HG02852 (cell line): ENCODE measurements around the gene DGKZ.
"Not testable (repeated sequence)": the region's sequence is repeated elsewhere in the genome, so short reads cannot be mapped to it uniquely, and the experiment has no call there.

Source experiments
- ATAC-seq: cut with Tn5 transposase; IDR thresholded peaks from one replicate; pipeline ENCODE4 v1.9.1; 2021; ENCODE audit warnings: mild to moderate bottlenecking, moderate library complexity; ENCODE audit not compliant: unreplicated experiment

Gene DGKZ

DNA sequence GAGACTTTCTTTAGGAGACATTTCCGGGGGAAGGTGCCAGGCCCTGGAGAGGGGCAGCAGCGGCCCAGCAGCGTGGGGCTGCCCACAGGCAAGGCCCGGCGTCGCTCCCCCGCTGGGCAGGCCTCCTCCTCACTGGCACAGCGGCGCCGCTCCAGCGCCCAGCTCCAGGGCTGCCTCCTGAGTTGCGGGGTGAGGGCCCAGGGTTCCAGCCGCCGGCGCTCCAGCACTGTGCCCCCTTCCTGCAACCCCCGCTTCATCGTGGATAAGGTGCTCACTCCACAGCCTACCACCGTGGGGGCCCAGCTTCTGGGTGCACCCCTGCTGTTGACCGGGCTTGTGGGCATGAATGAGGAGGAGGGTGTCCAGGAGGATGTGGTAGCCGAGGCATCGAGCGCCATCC, 19.0 kb downstream of the DGKZ start:
- no peak for ATAC-seq

DNA sequence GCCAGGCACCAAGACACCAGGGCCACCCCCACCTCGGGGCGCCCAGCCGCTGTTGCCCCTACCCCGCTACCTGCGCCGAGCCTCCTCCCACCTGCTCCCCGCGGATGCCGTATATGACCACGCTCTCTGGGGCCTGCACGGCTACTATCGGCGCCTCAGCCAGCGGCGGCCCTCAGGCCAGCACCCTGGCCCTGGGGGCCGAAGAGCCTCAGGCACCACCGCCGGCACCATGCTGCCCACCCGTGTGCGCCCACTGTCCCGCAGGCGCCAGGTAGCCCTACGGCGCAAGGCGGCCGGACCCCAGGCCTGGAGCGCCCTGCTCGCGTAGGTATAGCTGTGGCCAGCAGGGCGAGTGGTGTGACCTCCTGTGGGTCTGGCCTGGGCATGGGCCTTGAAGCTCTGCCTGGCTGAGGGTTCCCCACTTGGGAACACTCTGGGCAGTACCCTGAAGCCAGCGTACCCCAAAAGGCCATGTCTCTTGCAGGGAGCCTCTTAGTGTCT, 19.4 kb downstream of the DGKZ start:
- no peak for ATAC-seq

DNA sequence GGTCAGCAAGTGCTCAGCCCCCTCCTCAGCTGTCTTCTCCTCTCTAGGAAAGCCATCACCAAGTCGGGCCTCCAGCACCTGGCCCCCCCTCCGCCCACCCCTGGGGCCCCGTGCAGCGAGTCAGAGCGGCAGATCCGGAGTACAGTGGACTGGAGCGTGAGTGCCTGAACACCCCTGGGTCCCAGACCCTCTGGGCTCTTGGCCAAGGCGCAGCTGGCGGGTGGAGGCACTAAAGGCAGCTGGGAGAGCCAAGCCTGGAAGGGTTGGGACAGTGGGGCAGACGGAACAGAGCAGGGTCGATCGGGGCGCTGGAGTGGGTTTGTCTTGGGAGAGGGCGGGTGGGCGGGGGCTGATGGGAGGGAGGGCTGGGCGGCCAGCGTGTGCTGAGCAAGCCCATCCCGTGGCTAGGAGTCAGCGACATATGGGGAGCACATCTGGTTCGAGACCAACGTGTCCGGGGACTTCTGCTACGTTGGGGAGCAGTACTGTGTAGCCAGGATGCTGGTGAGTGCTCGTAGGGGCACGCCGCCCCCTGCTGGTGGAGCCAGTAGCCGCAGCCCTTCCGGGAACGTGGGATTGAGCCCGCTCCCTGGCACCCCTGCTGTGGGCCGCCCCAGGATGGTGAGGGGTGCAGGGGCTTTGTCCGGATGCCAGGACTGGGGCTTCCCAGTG, 20.1 kb downstream of the DGKZ start:
- ATAC-seq = peak; percentile 71

DNA sequence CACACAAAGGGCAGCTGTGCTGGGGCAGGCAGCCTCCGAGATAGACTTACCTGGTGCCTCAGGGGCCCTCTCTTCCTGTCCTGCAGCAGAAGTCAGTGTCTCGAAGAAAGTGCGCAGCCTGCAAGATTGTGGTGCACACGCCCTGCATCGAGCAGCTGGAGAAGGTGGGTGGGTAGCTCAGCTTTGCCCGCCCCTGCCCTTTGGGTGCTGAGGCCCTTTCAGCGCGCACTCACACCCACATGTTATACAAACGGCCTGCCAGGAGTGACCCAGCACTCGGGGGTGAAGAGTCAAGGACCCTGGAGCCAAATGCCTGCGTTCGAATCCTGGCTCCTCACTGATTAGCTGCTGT, 20.6 kb downstream of the DGKZ start:
- ATAC-seq = no peak

DNA sequence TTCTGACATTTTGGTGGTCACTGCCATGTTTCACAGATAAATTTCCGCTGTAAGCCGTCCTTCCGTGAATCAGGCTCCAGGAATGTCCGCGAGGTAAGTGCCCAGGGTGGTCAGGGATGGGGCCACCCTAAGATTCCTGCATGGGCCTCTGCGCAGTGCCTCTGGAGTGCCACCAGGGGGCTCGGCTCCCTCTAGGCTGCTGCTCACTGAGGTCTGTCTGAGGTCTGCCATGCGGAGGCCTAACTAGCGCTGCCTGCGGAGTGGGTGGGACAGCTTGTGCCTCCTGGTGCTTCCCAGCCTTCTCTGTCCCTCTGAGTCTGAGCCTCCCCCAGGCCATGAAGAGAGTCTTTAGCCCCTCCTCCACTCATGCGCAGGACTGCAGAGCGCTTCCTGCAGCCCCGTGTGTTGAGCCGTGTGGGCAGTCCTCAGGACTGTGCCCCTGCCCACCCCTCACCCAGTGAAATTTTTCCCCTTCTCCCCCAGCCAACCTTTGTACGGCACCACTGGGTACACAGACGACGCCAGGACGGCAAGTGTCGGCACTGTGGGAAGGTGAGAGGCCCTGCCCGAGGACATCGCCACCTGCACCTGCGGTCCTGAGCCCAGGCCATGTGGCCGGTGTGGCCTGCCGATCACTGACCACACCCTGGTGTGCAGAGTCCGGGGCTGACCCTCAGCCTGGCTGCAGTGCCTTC, 22.3 kb downstream of the DGKZ start:
- ATAC-seq = peak; percentile 62

DNA sequence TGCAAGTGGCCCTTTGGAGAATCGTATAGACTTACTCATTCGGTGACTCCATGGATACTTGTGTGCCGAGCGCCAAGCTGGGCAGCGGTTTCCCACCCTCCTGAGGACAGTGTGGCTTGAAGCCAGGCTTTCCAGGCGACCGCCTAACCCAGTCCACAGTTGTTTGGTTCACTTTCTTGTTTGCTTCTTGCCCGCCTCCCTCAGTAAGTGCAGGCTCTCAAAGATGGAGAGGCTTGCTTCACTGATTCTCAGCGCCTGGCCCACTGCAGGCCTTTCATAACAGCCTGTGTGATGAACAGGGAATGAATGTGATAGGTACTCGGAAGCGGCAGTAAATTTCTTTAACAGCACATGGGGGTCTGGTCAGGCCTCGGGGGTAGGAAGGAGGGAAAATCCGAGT, 23.0 kb downstream of the DGKZ start:
- no peak for ATAC-seq

DNA sequence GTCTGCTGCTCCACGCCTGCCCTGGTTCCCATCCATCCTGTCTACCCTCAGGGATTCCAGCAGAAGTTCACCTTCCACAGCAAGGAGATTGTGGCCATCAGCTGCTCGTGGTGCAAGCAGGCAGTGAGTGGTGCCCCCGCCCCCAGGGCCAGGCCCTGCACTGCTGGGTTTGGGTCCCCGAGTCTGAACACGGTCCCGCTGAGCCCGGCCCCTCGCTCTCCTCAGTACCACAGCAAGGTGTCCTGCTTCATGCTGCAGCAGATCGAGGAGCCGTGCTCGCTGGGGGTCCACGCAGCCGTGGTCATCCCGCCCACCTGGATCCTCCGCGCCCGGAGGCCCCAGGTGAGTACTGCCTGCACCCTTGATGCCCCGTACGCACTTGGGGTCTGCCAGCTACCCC, 24.0 kb downstream of the DGKZ start:
- not testable (repeated sequence) for ATAC-seq

DNA sequence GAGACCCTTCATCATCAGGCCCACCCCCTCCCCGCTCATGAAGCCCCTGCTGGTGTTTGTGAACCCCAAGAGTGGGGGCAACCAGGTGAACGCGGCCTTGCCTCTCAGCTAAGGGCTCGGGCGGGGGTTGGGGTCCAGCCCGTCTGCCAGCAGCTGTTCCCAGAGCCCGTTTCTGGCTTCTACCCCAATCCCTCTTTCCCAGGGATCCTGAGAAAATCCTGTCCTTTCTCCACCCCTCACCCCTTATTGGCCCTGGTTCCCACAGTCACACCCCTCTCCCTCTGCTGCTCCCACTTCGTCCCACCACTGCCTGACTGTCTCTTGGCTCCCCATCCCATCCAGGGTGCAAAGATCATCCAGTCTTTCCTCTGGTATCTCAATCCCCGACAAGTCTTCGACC, 24.8 kb downstream of the DGKZ start:
- ATAC-seq = no peak

DNA sequence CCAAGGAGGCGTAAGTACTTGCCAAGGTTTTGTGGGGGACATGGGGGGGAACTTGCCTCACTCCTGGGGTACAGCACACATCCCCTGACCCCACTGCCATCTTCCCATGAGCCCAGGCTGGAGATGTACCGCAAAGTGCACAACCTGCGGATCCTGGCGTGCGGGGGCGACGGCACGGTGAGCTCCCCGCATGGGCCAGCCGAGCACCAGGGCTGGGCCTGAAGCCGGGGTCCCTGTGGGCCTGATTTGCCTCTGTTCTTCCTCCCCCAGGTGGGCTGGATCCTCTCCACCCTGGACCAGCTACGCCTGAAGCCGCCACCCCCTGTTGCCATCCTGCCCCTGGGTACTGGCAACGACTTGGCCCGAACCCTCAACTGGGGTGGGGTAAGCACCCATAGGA, 25.2 kb downstream of the DGKZ start:
- not testable (repeated sequence) for ATAC-seq

DNA sequence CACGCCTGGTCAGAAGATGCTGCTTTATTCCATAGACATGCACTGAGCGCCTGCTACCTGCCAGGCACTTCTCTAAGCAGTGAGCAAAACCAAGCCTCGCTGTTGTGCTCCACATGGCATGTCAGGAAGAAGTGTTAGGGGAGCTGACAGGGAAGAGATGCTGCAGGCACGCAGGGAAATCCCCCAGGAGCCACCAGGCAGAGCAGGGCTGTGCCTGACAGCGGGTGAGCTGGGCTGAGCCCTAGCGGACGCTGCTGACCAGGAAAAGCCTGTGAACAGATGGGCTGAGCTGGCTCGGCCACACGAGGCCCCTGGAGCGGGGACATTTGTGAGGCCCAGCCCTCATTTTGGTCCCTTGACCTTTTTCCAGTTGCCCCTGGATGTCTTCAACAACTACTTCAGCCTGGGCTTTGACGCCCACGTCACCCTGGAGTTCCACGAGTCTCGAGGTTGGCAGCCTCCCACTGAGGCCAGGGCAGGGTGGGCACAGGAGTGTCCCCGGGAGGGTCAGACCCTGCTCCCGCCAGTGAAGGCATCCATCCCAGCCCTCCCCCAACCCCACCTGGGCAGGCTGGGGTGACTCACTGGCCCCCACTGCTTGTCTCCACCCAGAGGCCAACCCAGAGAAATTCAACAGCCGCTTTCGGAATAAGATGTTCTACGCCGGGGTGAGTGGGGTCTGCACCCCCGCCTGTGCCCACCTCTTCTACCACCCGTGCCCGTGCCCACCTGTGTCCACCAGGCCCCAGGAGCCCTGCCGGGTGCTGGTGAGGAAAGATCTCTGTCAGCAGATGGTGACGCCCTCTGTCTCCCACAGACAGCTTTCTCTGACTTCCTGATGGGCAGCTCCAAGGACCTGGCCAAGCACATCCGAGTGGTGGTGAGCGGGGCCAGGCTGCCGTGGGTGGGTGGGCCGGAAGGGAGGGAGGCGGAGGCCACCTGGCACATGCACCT, 26.8 kb downstream of the DGKZ start:
- no peak for ATAC-seq

DNA sequence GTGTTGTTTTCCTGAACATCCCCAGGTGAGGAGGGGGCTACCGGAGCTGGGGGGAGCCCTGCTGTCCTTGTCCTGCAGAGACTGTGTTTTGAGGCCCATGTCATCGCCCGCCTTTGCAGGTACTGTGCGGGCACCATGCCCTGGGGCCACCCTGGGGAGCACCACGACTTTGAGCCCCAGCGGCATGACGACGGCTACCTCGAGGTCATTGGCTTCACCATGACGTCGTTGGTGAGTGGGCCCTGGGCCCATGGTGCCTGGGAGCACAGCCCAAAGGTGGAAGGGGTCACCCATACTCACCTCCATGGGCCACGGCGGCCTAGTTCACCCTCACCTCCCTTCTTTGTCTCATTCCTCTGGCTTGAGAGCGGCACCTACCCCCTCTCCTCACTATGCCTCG, 27.6 kb downstream of the DGKZ start:
- ATAC-seq = no peak

DNA sequence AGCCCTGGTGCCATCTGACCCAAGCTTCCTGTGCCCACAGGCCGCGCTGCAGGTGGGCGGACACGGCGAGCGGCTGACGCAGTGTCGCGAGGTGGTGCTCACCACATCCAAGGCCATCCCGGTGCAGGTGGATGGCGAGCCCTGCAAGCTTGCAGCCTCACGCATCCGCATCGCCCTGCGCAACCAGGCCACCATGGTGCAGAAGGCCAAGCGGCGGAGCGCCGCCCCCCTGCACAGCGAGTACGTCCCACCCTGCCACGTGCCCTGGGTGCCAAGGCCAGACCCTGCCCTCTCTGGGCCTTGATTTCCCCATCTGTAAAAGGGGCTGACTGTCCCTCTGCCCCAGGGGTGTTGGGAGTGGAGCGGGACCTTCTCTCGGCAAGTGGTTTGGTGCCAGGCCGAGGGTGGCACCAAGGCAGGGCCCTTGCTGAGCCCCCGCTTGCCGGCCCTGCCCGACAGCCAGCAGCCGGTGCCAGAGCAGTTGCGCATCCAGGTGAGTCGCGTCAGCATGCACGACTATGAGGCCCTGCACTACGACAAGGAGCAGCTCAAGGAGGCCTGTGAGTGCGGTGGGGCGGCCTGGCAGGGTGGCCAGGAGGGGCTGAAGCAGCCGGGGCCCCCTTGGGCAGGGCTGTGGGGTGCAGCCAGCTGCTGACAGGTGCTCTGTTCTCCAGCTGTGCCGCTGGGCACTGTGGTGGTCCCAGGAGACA, 28.3 kb downstream of the DGKZ start:
- ATAC-seq = no peak

DNA sequence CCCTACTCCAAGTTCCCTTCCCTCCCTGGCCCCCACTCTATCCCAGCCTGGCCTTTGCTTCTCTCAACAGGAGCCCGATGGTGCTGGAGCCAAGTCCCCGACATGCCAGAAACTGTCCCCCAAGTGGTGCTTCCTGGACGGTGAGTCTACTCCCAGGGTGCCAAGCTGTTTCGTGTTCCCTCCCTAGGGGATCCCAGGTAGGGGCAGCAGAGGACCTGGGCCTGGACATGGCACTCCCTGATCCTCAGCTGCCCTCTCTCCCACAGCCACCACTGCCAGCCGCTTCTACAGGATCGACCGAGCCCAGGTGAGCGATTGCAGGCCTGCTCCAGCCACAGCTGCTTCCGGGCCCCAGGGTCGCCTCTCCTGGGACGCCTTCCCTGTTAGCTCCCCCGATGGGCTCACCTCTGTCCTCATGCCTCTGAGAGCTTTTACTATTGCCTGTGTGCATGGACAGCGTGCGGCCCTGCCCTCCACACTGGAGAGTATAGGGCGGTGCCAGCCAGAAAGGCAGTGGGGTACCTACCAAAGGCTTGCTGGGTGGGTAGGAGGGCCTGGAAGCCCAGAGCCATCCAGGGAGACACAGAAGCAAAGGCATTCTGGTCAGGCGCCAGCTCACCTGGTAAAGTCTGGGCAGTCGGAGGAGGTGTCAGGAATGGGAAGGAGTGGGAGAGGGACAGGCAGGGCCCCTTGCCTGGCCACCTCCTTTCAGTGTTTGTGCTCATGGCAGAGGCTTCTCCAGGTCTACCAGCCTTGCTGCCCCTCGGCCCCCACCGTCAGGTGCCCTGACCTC, 29.2 kb downstream of the DGKZ start:
- ATAC-seq = no peak

DNA sequence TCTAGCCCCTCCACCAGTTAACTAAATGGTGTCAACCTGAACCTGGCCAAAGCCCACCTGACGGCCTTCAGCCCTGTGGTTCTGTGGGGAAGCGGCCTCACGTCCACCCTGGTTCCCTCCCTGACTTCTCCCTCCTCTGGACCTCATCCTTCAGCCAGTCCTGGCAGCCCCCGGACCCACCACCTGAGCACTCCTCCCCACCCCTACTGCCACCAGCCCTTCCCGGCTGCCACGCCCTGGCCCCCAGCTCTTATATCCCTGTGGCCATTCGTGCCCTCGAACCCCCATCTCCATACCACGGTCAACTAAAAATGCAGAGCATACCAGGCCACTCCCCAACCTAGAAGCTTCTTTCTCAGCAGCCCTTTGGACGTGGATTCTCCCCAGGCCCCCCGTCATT, 30.0 kb downstream of the DGKZ start:
- ATAC-seq = no peak

DNA sequence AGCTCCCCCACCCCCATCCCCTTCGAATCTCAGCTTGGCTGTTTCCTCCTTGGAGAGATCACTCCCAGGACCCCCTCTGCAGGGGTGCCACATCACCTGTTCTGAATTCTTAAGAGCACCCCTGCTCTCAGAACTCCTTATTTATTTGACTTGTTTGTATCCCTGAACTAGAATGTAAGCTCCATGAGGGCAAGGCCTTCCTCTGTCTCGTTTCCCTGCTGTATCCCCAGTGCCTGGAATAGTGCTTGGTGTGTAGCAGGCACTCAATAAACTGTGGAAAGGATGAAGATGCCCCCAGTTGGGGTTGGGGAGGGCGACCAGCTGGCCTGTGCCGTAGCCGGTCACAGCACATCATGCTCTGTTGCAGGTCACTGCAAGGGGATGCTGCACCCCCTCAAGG, 30.6 kb downstream of the DGKZ start:
- no peak for ATAC-seq

DNA sequence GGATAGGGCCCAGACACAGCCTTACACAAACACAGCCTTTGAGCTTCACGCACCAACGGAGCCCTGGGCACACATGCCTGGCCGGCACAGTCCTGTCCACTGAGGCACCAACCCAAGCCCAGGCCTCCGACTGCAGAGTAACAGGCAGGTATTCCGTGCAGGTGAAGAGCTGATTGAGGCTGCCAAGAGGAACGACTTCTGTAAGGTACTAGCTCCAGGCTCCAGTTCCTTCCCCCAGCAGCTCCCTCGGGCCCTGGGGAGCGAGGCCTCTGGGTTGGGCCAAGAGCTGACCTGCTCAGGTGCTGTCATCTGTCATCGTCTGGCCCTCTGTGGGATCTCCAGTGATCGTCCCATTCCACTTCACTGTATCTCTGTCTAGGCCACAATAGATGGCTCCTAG, 31.0 kb downstream of the DGKZ start:
- no peak for ATAC-seq

DNA sequence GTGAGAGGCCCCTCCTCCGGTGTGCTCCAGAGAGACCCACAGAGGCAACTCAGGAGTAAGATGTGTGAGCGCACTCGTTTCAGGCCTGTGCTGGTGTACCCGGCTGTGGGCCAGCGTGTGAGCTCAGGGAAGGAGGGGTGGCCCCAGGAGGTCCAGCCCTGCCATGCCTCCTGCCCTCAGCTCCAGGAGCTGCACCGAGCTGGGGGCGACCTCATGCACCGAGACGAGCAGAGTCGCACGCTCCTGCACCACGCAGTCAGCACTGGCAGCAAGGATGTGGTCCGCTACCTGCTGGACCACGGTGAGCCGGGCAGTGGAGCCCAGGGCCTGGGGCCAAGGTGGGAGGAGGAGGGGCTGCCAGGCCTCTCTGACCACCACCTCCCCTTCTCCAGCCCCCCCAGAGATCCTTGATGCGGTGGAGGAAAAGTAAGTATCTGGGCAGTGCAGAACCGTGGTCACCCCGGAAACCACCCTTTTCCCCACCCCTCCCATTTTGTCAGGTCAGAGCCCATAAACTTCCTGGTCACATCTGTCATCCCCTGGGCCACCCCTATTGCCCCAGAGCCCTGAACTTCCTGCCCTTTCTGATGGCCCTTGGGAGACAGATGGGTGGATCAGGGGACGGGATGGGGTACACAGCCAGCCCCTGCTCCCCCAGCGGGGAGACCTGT, 31.7 kb downstream of the DGKZ start:
- ATAC-seq = no peak

DNA sequence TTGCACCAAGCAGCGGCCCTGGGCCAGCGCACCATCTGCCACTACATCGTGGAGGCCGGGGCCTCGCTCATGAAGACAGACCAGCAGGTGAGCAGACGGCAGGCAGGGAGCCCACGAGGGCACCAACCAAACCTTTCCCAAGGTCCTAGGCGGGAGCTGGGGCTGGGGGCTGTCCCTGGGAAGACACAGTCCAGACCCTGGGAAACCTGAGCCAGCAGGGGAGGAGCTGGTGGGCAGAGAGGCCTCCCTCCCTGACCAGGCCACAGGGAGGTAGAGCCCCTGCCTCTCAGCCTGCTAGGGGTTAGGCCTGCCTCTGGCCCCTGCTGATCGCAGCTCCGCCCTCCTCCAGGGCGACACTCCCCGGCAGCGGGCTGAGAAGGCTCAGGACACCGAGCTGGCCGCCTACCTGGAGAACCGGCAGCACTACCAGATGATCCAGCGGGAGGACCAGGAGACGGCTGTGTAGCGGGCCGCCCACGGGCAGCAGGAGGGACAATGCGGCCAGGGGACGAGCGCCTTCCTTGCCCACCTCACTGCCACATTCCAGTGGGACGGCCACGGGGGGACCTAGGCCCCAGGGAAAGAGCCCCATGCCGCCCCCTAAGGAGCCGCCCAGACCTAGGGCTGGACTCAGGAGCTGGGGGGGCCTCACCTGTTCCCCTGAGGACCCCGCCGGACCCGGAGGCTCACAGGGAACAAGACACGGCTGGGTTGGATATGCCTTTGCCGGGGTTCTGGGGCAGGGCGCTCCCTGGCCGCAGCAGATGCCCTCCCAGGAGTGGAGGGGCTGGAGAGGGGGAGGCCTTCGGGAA, 32.4 kb downstream of the DGKZ start:
- not testable (repeated sequence) for ATAC-seq
